Posterior cingulate gyrus (tissue), 11 donors: Measurements from ENCODE around the gene FGD5.
A peak's percentile ranks its signal among the peaks of the same experiment; 100 is the strongest.

Experiments used
- DNase-seq, 10 donors: peaks; one replicate each; pipeline versions ENCODE4 v3.0.0 to v3.0.0-alpha.2; 2020 to 2021; ENCODE audit warnings: mixed read lengths in 3 of 10
- intact Hi-C: fragments of 100-400 bp; cut with DNase I; formaldehyde crosslinking; loops from one replicate; pipeline ENCODE4 v1.15.1; 2023

Gene FGD5

DNA sequence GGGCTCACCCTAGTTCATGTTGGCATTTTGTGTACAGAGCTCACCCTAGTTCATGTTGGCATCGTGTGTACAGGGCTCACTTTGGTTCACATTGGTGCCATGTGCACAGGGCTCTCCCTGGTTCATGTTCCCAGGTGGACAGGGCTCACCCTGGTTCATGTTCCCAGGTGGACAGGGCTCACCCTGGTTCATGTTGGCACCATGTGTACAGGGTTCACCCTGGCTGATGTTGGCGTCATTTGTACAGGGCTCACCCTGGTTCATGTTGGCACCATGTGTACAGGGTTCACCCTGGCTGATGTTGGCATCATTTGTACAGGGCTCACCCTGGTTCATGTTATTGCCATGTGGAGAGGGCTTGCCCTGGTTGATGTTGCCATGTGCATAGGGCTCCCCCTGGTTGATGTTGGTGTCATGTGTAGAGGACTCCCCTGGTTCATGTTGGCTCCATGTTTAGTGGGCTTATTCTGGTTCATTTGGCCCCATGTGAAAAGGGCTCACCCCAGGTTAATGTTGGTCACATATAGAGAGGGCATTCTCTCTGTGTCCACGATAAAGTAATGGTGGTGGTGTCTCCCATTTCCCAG is 97.0 kb downstream of the FGD5 start:
- intact Hi-C loops, result no loop called here
- peak in 1 of 10 donors; percentile 39 for DNase-seq

DNA sequence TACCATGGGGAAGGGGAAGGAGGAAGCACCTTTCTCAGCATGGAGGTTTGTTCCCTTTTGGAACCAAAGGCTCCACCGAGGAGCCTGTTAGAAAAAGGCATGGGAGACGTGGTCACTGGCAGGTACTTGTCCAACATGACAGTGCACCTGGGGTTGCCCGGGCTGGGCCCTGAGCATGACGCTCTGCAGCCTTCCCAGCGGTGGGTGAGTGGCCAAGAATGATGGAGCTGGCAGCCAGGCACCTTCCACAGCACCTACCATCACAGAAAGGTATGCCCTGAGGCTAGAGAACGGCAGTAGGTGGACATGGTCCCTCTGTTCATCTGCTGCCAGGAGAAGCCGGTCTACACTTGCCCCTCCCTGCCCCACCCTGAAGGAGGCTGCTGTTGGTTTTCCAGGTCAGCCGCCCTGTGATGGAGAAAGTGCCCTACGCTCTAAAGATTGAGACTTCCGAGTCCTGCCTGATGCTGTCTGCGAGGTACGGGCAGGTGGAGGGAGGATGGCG is 99.6 kb downstream of the FGD5 start:
- peak in 2 of 10 donors; percentile 60 to 71 for DNase-seq
- intact Hi-C loops, result no loop called here

DNA sequence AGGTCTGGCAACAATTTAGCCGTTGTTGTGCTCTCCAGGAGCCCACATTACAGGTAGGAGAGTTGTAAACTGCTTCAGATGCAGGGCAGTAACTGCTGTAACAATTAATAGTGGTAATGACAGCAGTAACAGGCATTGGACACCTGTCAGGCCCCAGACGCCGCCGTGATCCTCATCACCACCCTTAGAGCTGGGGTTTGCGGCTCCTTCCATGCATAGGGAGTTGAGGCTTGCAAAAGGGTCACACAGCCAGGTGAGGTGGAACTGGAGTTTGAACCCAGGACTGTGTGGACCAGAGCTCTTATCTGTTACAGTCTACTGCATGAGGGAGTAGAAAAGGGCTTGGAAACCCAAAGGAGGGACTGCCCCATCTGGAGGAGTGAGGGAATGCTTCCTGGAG is 101.8 kb downstream of the FGD5 start:
- peak in 2 of 10 donors; percentile 5 to 28 for DNase-seq
- intact Hi-C loops, result loop anchor here (2.0 to 10.0 kb wide), 3 partner anchors 134 to 716 kb away; no protein-coding TSS in a partner anchor

DNA sequence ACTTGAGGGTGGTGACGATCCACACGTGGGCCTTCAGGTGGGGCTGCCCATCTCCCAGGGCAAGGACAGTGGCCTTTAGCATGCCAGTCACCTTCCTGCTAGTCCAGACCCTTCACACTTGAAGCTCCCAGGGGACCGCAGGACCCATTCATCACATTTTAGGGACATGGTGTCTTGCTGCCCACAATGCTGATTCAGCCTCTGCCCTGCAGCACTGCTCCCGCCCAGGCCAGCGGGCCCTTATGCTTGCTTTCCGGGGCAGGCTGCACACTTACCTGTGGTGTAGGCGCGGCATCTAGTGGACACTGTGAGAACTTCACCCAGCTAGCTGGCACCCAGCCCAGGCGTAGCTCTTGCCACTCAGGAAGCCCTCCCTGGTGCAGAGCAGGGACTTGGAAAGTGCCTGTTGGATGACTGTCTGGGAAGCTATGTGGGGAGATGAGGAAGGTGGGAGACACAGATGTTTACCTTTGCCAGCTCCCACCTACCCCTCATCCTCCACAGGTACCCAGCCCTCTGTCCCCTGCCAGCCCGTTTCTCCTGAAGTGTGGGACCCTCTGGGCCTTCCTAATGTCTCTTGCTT is 102.4 kb downstream of the FGD5 start:
- DNase-seq, result peak; percentile 65 to 98 (median 87)
- intact Hi-C loops, result loop anchor here (1.0 to 10.0 kb wide), 4 partner anchors 134 to 716 kb away; no protein-coding TSS in a partner anchor

DNA sequence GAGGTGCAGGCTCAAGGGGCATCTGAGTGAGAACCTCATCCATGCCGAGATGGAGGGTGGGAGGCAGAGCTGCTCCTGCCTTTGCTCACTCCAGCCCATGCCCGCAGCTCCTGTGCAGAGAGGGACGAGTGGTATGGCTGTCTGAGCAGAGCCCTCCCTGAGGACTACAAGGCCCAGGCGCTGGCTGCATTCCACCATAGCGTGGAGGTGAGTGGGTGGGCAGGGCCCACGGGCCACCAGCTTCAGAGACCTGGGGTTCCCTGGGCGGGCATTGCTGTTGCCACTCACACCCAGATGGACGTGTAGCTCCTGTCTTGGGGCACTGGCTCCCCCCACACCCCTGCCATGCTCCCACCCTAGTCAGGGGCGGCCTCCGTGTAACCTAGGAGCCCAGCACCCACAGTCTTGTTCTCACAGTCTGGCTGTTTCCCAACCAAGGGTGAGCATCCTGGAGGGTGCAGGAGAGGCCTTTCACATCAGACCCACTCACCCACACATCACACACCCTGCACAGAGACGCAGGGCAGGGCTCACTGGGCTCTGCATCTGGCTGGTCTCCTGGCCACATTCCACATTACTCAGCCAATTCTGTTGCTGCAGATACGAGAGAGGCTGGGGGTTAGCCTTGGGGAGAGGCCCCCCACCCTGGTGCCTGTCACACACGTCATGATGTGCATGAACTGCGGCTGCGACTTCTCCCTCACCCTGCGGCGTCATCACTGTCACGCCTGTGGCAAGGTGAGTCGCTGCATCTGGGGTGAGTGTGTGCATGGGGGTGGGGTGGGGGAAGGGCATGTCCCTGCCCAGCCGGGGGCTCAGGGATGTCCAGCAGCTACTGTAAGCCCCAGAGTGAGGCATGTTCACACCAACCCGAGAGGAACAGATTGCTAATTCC is 103.3 kb downstream of the FGD5 start:
- intact Hi-C loops, result loop anchor here (1.0 to 10.0 kb wide), 4 partner anchors 133 to 717 kb away; no protein-coding TSS in a partner anchor
- DNase-seq, result peak in 1 of 10 donors; percentile 64

DNA sequence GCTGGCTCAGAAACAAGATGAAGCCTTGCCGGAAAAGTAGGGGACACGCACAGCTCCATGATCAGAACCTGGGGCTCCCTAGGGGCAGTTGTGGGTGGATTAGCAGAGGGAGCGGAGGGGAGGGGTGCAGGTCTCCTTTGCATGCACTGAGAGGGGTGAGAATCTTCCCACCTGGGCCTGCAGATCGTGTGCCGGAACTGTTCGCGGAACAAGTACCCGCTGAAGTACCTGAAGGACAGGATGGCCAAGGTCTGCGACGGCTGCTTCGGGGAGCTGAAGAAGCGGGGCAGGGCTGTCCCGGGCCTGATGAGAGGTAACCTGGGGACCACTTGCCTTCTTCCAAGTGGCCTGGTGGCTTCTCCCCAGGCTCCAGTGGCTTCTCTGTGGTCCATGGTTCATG is 104.1 kb downstream of the FGD5 start:
- DNase-seq, result no peak
- intact Hi-C loops, result loop anchor here (10.0 kb wide), 2 partner anchors 132 to 718 kb away; no protein-coding TSS in a partner anchor

DNA sequence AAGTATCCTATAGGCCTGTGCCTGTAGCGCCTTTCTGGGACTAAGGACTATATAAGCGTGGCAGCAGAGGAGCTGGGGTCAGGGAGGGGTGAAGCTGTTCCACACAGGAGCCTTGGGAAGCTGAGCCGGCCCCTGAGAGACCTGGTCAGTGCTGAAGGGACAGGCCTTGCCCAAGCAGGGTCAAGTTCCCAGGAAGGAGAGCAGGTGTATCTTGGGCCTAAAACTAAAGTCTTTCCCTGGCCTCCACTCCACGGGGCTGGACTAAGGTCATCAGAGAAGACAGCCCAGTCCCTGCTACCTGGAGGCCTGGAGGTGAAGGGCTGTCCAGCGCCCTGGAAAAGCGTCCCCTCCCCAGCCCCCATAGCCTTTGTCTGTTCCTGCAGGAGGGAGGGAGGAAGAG is 104.7 kb downstream of the FGD5 start:
- intact Hi-C loops, result loop anchor here (10.0 kb wide), 2 partner anchors 131 to 719 kb away; no protein-coding TSS in a partner anchor

DNA sequence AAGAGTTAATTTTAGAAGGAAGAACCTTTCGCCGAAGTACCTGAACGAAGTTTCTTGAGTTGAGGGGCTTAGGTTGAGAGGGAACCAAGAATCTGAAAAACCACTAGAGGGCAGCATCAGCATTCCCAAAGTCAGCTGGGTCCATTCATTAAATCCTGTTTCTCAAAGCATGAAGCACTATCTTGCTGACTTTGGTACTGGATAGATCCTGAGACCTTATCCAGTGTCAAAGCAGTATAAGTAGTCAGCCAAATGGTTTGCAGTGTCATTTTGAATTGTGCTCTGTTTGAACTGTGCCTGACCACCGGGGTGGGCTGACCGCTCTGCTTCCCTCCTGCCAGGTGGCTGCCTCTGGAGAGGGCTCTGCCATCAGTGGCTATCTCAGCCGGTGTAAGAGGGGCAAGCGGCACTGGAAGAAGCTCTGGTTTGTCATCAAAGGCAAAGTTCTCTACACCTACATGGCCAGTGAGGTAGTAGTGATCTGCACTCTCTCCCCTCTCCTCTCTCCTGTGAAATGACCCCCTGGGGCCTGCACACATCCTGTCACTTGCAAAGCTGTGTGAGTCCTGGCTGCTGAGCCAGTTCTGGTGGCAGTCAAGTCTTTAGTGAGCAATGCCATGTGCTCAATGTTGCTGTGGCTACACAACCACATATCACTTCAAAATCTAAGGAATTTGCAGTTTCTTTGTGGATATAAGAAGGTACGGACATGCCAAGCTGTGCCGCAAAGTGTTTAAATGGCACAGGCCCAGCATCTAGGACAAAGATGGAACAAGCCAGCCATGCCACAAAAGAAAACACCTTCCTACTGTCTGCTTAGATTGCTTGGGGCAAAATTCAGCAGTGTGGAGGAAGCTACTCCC is 107.2 kb downstream of the FGD5 start:
- intact Hi-C loops, result loop anchor here (10.0 kb wide), 2 partner anchors 129 to 721 kb away; no protein-coding TSS in a partner anchor
- peak in 1 of 10 donors; percentile 32 for DNase-seq

More for the DNA sequence above, 104.7 kb downstream of the FGD5 start:
- DNase-seq, result no peak

DNA sequence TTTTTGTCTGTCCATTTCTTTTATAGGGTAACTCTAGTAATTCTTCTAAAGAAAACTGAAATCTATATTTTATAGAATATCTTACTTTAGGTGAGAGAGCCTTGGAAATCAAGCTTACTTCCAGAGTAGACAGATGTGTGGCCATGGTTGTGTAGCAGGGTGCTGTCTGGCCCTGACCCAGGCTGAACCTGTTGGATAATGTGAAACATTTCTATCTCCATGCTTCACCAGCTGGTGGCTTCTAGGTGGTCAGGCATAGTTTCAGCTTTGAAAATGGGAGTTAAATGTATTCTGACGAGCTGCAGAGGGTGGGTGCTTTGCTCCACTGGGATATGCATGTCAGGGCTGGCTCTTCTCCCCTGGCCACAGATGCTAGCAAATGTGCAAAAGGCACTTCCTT is 107.8 kb downstream of the FGD5 start:
- intact Hi-C loops, result loop anchor here (10.0 kb wide), 2 partner anchors 128 to 722 kb away; no protein-coding TSS in a partner anchor
- no peak for DNase-seq

DNA sequence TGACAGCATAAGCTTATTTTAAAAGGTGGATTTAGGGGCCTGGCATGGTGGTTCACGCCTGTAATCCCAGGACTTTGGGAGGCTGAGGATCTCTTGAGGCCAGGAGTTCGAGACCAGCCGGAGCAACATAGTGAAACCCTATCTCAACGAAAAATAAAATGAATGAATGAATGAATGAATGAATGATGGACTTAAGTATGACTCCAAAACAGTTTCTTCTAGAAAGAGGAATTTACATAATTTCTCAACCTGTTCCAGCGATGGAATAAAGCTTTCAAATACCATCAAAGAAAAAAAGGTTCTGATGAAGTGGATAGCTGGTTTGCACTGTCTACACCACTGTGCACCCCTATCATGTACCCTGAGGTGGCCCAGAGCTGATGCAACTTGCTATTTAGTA is 108.5 kb downstream of the FGD5 start:
- no peak for DNase-seq
- intact Hi-C loops, result loop anchor here (10.0 kb wide), 2 partner anchors 127 to 723 kb away; no protein-coding TSS in a partner anchor

DNA sequence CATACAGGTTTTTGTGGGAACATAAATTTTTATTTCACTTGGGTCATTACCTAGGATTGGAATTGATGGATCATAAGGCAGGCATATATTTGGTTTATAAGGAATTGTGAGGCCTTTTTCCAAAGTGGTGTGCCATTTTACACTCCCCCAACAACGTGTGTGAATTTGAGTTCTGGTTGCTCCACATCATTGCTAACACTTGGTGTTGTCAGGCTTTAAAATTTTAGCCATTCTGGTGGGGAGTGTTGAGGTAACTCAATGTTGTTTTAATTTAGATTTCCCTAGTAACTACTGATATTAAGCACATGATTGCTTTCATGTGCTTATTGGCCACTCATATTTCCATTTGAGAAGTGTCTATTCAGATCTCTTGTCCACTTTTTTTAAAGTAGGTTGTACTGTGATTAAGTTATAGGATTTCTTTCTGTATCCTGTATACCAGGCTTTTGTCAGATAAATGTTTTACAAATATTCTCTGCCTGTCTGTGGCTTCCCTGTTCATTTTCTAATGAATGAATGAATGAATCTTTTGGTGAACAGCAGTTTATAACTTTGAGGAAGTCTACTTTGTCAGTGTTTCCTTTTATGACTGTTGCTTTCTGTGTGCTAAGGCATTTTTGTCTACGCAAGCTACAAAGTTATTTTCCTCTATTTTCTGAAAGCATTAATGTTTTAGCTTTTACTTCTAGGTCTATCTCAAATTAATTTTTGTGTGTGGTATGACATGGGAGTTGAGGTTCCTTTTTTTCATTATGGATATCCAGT is 110.7 kb downstream of the FGD5 start:
- intact Hi-C loops, result loop anchor here (10.0 kb wide), 2 partner anchors 125 to 725 kb away; no protein-coding TSS in a partner anchor
- no peak for DNase-seq

DNA sequence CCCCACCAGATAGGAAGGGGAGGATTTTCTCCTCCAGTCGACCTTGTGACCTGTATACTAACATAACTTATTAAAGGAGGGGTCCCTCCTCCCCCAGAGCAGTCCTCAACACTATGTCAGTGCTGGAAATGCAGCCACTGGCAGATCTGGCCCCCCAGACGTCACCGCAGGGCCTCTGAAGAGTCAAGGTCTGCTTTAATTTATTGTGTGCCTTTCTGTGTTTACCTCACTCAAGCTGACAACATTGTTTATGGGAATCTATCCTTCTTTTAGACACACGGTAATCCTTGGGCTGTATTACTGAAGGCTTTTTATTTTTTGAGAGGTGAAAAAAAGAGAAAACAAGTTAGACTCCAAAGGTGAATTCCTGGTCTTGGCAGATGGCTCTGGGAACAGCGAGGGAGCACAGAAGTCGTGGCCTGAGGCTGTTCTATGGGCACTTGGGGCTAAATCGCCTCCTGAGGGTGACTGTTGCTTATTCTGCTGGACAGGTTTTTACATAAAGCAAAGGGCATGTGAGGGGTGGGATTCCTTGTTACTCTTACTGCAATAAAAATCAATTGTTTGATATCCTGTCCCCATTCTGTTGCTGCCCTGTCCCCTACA is 115.2 kb downstream of the FGD5 start:
- intact Hi-C loops, result no loop called here
- peak in 1 of 10 donors; percentile 15 for DNase-seq

DNA sequence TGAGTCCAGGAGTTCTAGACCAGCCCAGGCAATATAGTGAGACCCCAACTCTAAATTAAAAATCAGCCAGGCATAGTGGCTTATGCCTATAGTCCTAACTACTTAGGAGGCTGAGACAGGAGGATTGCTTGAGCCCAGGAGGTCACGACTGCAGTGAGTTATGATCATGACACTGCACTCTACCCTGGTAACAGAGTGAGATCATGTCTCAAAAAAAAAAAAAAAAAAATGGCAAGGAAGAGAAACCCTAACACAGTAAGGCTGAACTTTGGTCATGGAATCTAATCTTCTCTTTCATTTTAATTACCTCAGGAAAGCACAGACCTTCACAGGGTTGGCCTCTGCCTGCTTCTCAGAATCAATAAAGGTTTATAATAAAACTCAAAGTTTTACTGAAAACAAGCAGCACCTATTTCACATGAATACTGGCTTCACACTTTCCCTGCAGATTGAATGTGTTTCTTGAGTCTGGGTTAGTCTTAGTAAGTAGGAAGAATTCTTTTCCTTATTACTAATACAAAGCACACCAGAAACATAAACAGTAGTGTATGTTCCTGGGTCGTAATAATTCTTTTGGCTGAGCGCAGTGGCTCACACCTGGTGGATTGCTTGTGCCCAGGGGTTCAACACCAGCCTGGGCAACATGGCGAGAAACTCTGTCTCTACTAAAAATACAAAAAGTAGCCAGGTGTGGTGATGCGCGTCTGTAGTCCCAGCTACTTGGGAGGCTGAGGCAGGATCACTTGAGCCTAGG is 117.0 kb downstream of the FGD5 start:
- DNase-seq, result no peak
- intact Hi-C loops, result no loop called here

DNA sequence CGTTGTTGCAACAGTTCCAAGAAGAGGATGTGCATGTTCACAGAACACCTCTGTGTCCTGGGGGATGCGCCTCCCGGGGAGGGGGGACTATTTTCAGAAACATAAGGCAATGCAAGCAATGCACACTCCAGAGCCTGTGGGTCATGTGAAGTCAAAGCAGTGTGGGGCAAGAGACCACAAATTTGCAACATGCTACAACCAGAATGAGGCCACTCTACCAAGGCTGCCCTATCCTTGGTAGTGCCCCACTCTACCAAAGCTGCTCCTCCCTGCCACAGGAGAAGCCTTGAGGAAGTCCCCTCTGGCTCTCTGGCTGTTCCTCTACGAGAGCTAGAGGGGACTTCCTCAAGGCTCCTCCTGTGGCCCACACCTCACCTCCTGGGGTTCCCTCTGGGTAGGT is 120.2 kb downstream of the FGD5 start:
- DNase-seq, result no peak
- intact Hi-C loops, result no loop called here

DNA sequence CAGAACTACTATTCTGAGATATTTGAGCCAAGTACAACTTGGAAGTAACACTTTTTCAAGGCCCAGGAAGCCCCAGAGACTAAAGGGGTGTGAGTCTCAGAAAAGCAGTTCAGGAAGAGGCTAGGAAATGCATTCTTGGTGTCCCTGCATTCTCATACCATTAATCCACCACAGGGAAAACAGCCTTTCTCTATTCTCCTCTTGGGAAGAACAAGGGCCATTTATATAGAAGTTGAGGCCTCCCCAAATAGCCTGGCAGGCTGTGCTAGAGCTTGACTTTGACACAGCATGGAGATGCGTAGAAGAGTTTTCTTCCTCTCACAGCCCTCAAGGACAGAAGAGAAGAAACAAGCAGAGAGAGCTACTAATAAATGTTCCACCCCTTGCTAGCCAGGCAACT is 123.1 kb downstream of the FGD5 start:
- intact Hi-C loops, result no loop called here
- no peak for DNase-seq

DNA sequence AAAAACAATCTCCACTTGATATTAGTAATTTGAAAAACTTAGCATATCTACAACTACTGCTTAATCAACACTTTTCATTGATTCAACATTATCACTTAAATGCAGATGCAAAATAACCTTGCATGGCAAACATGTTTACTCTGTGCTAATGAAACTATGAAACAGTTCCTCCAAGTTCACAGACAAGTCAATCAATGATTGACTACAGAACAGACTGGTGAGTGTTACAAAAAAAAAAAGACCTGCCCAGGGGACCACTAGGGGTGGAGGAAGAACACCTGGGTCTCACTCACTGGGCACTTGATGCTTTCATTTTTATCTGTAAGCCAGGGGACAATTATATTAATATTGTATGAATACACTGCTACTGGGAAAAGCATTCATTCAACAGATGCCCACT is 124.3 kb downstream of the FGD5 start:
- no peak for DNase-seq
- intact Hi-C loops, result no loop called here

DNA sequence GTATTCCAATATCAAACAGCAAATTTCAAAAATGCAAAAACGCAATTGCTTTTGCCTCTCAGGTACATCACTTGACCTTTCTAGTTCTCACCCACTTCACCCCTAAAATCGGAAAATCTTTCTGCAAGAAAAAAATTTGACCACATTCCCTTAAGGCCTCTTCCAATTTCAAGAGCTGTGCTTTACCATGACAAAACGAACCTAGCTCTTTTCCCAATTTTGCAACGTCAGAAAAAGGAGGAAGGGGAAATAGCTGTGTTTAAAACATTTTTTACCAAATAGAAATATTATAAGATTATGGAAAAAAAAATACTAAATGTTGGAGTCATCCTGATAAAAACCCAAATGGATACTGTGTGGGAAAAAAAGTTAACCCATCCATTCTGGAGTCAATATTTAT is 127.5 kb downstream of the FGD5 start:
- DNase-seq, result no peak
- intact Hi-C loops, result loop anchor here (5.0 kb wide), 1 partner anchor 151 kb away; the partner anchor contains the start of gene RBSN

DNA sequence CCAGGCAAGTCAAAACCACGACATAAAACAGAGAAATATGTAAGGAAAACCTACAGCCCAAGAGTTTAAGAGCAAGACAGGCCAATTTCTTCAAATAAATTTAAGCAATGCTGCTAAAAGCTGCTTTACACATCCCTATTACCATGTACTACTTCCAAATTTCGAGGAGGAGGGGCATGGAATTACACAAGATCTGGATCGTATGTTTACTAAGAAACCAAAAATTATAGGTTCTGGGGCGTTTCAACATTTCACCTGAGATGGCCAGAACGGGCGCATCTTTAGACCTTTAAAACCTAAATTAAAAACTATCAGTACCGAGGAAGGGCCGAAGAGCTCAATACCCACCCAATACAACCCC is 128.0 kb downstream of the FGD5 start:
- DNase-seq, result no peak
- intact Hi-C loops, result loop anchor here (5.0 kb wide), 1 partner anchor 151 kb away; the partner anchor contains the start of gene RBSN
